ENCODE measurements around the gene MVD. TPM values are rescaled to one million over a fixed set of nuclear protein-coding genes. Genes with fewer than 3 reads are reported as not detected.
"Not testable (repeated sequence)": the region's sequence is repeated elsewhere in the genome, so short reads cannot be mapped to it uniquely, and the experiment has no call there.

The MVD gene
- total RNA-seq, 2 donors from 2014 or later = 64.5 to 80.5 TPM

GRCh38 chr16:88613911-88614817 is 48.7 kb downstream of the MVD start:
- H3K36me3 Mint-ChIP-seq (ENCODE audit: insufficient read depth in 2 of 2) = peaks cover 2 to 10% of the 10 kb centered on the region in 2 donors

DNA sequence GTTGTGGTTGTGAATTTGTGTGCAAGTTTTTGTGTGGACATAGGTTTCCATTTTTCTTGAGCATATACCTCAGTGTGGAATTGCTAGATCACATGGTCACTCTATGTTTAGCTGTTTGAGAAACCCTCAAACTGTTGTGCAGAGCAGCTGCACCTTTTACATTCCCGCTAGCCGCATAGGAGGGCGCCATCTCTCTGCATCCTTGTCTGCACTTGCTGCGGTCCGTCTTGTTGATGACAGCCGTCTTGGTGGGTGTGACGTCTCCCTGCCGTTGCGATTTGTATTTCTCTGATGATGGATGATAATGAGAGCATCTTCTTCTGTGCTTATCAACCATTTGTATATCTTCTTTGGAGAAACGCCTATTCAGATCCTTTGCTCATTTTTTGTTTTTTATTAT is 49.6 kb downstream of the MVD start:
- Mint-ChIP-seq H3K4me1 (ENCODE audit: low read depth) (no peaks in the 10 kb centered on the region), H3K9me3 (no peaks in the 10 kb centered on the region), H3K27ac (peak overlapping the region; percentile 52), H3K36me3 (ENCODE audit: insufficient read depth in 2 of 2) (peaks cover 2 to 10% of the 10 kb centered on the region in 2 donors), H3K27me3 (ENCODE audit: low read depth) (no peaks in the 10 kb centered on the region), H3K4me3 (no peak overlapping the region)
- no peak for ATAC-seq (replicated peaks in 1 of 2)
- no peak for DNase-seq

More at GRCh38 chr16:88613911-88614817, 48.7 kb downstream of the MVD start:
- Mint-ChIP-seq H3K9me3 (no peaks in the 10 kb centered on the region), H3K27ac (peak overlapping the region; percentile 52), H3K4me3 (no peak overlapping the region), H3K4me1 (ENCODE audit: low read depth) (peaks cover 5% of the 10 kb centered on the region), H3K27me3 (ENCODE audit: low read depth) (no peaks in the 10 kb centered on the region)
- DNase-seq = no peak
- no peak for ATAC-seq (replicated peaks in 1 of 2)

DNA sequence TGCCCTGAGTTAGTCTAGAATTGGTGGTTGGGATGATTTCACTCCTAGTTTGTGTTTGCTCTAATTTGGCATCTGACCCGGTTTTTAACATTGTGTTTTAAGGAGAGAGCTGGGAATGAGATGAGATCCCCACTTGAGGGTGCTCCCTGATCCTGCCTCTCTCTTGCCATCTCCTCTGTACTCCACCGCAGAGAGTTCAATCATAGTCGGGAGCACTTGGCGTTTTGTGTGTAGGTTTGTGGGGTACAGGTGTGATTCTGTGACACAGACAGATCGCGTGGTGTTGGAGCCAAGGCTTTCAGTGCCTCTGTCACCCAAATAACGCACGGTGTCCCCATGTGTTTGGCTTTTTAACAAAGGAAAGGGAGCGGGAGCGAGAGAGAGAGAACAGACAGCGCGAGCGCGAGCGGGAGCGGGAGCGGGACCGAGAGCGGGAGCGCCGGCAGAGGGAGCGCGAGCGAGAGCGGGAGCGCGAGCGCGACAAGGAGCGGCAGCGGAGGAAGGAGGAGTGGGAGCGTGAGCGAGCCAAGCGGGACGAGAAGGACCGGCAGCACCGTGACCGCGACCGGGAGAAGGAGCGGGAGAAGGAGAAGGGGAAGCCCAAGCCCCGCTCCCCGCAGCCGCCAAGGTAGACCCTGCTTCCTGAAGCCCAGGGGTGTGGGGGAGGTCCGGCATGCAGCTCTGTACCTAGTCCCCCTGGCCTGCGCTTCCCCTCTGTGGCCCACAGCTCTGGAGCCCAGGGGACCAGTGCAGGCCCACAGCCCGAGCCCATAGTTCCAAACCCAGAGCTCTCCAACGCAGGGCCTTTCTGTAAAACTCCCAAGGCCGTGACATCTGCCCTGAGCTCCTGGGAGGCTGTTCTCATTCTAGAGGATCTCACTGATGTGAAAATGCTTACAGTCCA is 51.7 kb downstream of the MVD start:
- H3K27me3 Mint-ChIP-seq (ENCODE audit: low read depth) = no peaks in the 10 kb centered on the region
- no peak overlapping the region for H3K27ac Mint-ChIP-seq
- ATAC-seq (replicated peaks in 1 of 2) (no peak), DNase-seq (no peak)
- no peaks in the 10 kb centered on the region for H3K9me3 Mint-ChIP-seq
- H3K36me3 Mint-ChIP-seq (ENCODE audit: insufficient read depth in 2 of 2) = peaks cover 4 to 19% of the 10 kb centered on the region in 2 donors
- no peaks in the 10 kb centered on the region for H3K4me1 Mint-ChIP-seq (ENCODE audit: low read depth)
- no peak overlapping the region for H3K4me3 Mint-ChIP-seq

- Mint-ChIP-seq H3K4me3 (no peak overlapping the region), H3K36me3 (ENCODE audit: insufficient read depth in 2 of 2) (peaks cover 4 to 19% of the 10 kb centered on the region in 2 donors), H3K4me1 (ENCODE audit: low read depth) (no peaks in the 10 kb centered on the region), H3K27me3 (ENCODE audit: low read depth) (no peaks in the 10 kb centered on the region), H3K27ac (peak overlapping the region; percentile 71), H3K9me3 (no peaks in the 10 kb centered on the region)
- DNase-seq (no peak), ATAC-seq (replicated peaks in 1 of 2) (no peak)
These were observed 52.8 kb downstream of the MVD start for GRCh38 chr16:88610080-88610479.

GRCh38 chr16:88609426-88609825 is 53.5 kb downstream of the MVD start:
- not testable (repeated sequence) for H3K4me1 Mint-ChIP-seq (ENCODE audit: low read depth)

GRCh38 chr16:88608076-88608475 is 54.8 kb downstream of the MVD start:
- Mint-ChIP-seq H3K9me3 (no peaks in the 10 kb centered on the region), H3K4me3 (no peak overlapping the region), H3K36me3 (ENCODE audit: insufficient read depth in 2 of 2) (peaks cover 4 to 19% of the 10 kb centered on the region in 2 donors), H3K4me1 (ENCODE audit: low read depth) (no peaks in the 10 kb centered on the region), H3K27ac (peak overlapping the region; percentile 63), H3K27me3 (ENCODE audit: low read depth) (no peaks in the 10 kb centered on the region)
- no peak for ATAC-seq (replicated peaks in 1 of 2)
- no peak for DNase-seq

More at GRCh38 chr16:88609426-88609825, 53.5 kb downstream of the MVD start:
- H3K4me3 Mint-ChIP-seq; H3K27me3 Mint-ChIP-seq (ENCODE audit: low read depth); ATAC-seq (replicated peaks in 1 of 2); H3K9me3 Mint-ChIP-seq; DNase-seq; H3K27ac Mint-ChIP-seq: not testable (repeated sequence)
- H3K36me3 Mint-ChIP-seq (ENCODE audit: insufficient read depth in 2 of 2) = peaks cover 4 to 19% of the 10 kb centered on the region in 2 donors

DNA sequence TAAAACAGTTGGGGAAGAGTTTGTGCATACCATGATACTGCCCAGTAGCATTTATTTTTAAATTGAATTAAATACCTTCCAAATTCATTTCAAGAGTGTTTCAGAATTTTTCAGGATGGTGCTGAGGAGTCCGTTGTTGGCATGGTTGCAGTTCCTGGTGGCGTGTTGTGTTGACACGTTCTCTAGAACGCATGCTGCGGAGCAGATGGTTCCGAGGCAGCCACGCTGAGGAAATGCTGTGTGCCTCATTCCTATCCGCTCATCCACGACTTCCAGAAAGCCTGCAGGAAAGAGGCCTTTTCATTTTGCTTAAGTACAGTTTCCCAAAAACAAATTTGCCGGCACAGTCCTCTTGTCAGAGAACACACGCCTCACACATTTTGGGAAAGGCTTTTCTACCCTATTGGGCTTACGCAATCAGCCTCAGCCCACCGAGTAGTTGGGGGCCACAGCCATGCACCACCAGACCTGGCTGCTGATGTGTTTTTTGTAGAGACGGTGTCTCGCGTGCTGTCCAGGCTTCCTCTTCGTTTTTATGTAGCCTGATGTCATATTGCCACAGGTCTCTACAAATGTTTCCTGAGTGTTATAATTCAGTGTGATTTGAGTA is 56.6 kb downstream of the MVD start:
- H3K4me3 Mint-ChIP-seq = no peak overlapping the region
- peaks cover 4 to 22% of the 10 kb centered on the region in 2 donors for H3K36me3 Mint-ChIP-seq (ENCODE audit: insufficient read depth in 2 of 2)
- H3K4me1 Mint-ChIP-seq (ENCODE audit: low read depth) = no peaks in the 10 kb centered on the region
- no peaks in the 10 kb centered on the region for H3K9me3 Mint-ChIP-seq
- DNase-seq = no peak
- H3K27ac Mint-ChIP-seq = no peak overlapping the region
- ATAC-seq (replicated peaks in 1 of 2) = no peak
- no peaks in the 10 kb centered on the region for H3K27me3 Mint-ChIP-seq (ENCODE audit: low read depth)

DNA sequence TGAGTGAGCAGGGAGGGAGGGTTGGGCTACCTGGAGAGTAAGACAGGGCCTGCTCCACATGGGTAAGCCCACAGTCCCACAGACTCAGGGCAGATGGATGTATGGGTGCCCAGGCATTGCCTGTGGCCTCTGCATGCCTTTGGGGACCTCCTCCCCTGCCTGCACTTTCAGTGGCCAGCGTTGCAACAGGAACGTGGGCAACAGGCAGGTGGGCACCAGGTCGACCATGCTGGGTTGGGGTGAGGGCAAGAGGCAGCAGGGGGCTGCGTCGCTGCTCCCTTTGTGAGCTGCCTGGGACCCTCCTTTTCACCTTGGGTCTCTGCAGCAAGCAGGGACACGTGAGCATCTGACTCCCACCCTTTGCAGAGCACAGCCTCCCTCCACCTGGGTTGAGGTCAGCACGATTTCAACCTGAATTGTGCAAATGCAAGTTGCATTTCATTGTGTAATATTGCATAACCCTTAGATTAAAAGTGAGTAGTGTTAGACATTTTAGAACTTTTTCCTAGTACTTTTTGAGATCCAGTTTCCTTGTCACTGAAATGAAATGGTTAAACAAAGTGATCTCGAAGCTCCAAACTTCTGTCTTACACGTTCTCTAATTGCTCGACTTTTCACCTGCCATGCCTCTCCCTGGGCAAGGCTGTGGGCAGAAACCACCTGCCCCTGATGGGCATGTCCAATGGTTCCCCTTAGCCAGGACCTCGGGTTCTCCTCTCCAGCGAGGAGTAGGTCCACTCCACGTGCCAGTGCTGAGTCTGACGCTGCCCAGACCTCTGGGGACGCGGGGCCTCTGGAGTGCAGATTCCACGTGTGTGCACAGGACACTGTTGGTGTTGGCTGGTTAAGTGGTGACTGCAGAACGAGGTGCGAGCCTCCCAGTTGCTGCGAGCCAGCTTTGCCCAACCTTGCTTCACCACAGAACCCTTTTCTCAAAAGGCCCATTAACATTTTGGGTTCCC is 57.4 kb downstream of the MVD start:
- H3K4me1 Mint-ChIP-seq (ENCODE audit: low read depth) = no peaks in the 10 kb centered on the region
- H3K36me3 Mint-ChIP-seq (ENCODE audit: insufficient read depth in 2 of 2) = peaks cover 4 to 22% of the 10 kb centered on the region in 2 donors
- H3K27me3 Mint-ChIP-seq (ENCODE audit: low read depth) = no peaks in the 10 kb centered on the region
- DNase-seq (no peak), ATAC-seq (replicated peaks in 1 of 2) (no peak)
- H3K27ac Mint-ChIP-seq = no peak overlapping the region
- H3K4me3 Mint-ChIP-seq = no peak overlapping the region
- no peaks in the 10 kb centered on the region for H3K9me3 Mint-ChIP-seq

GRCh38 chr16:88602091-88602490 is 60.8 kb downstream of the MVD start:
- Mint-ChIP-seq H3K27me3 (ENCODE audit: low read depth) (no peaks in the 10 kb centered on the region), H3K4me1 (ENCODE audit: low read depth) (no peaks in the 10 kb centered on the region), H3K27ac (no peak overlapping the region), H3K4me3 (no peak overlapping the region), H3K36me3 (ENCODE audit: insufficient read depth in 2 of 2) (peaks cover 4 to 22% of the 10 kb centered on the region in 2 donors), H3K9me3 (no peaks in the 10 kb centered on the region)
- ATAC-seq (replicated peaks in 1 of 2) (no peak), DNase-seq (no peak)

Other genes with a start within 250 kb of the MVD start
- gene ZFPM1, start 209.8 kb downstream of the MVD start, total RNA-seq = 10 to 100 TPM; 12.2 to 13.8 TPM
- 10 to 100 TPM; 88.7 to 99.0 TPM for gene ZC3H18, start 92.7 kb downstream of the MVD start, total RNA-seq
- gene IL17C, start 24.5 kb downstream of the MVD start, total RNA-seq = under 1 TPM in 1 of 2 donors, not detected in 1; 0.41 TPM
- gene CYBA, start 12.0 kb downstream of the MVD start, total RNA-seq = 100 to 1,000 TPM; 199 to 318 TPM
- 10 to 100 TPM in 1 of 2 donors, 1 to 10 TPM in 1; 8.4 to 10.5 TPM for gene SNAI3, start 23.4 kb upstream of the MVD start, total RNA-seq
- gene RNF166, start 43.3 kb upstream of the MVD start, total RNA-seq = 10 to 100 TPM; 58.6 to 64.5 TPM
- gene CTU2, start 43.4 kb upstream of the MVD start, total RNA-seq = 10 to 100 TPM; 25.9 to 34.9 TPM
- gene PIEZO1, start 122.1 kb upstream of the MVD start, total RNA-seq = 100 to 1,000 TPM in 1 of 2 donors, 10 to 100 TPM in 1; 94.1 to 141 TPM
- 100 to 1,000 TPM; 167 to 172 TPM for gene CDT1, start 140.7 kb upstream of the MVD start, total RNA-seq
- 100 to 1,000 TPM; 116 to 139 TPM for gene APRT, start 148.8 kb upstream of the MVD start, total RNA-seq
- gene GALNS, start 193.9 kb upstream of the MVD start, total RNA-seq = 10 to 100 TPM; 26.1 to 31.7 TPM
- 10 to 100 TPM; 32.0 to 35.2 TPM for gene TRAPPC2L, start 194.0 kb upstream of the MVD start, total RNA-seq
- gene PABPN1L, start 203.6 kb upstream of the MVD start, total RNA-seq = not detected

Data from activated T-cell treated with anti-CD3 and anti-CD28 coated beads, Interleukin-2, amount 50 U/mL, for 72 hours (primary cell).